Spleen (tissue), 7 donors: Measurements from ENCODE around the gene KCNQ1.

Source experiments
- POLR2A ChIP-seq, 3 donors: fragments of 450-650 bp; IDR thresholded peaks; one replicate each; pipeline ENCODE4 v1.5.1; 2017; ENCODE audit warnings: antibody characterized with exemption in 3 of 3, mild to moderate bottlenecking in 1 of 3
- POLR2AphosphoS5 ChIP-seq, 3 donors: sonication (generic); formaldehyde crosslinking; IDR thresholded peaks; one replicate each; pipeline ENCODE4 v1.5.1; 2017; ENCODE audit warnings: antibody characterized with exemption in 3 of 3
- TF ChIP-seq, protein P1 (sequence below), 11 experiments: fragments of 200-600 bp in 7 of 11; fragments of 450-650 bp in 4 of 11; sonication (generic) in 4 of 11; IDR thresholded peaks in 8 of 11; conservative IDR thresholded peaks in 3 of 11; 1 replicate in 7 of 11; 2 replicates in 4 of 11; pipeline versions ENCODE4 v1.4.0 to v1.8.0; 2016 to 2021; ENCODE audit warnings: antibody characterized with exemption in 11 of 11, inconsistent platforms in 4 of 11, mild to moderate bottlenecking in 1 of 11
- donor health status: DM: no; HTN: no; CAD: no; lungs with moderate emphysema.
- donor health status: DM: no; HTN: no; CAD: no.
- donor health status: DM: no; HTN: no; CAD: no.

DNA sequence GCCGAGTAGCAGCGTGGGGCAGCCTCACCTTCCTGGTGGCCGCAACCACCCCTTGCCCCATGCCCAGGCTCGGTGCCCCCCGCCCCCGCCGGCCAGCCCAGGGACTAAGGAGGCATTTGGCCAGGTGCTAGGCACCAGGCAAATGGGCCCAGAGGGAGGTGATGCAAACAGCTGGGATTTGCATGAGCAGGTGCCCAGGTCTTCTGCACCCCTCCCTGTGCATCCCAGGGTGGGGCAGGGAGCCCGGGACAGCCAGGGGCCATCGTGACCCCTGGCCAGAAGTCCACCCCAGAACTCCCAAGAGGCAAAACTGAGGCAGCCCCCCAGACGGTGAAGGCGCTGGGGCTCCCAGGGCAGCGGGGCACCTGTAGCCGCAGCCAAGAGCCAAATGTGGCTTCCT is 18.6 kb upstream of the KCNQ1 start:
- TF ChIP-seq, protein P1, sequence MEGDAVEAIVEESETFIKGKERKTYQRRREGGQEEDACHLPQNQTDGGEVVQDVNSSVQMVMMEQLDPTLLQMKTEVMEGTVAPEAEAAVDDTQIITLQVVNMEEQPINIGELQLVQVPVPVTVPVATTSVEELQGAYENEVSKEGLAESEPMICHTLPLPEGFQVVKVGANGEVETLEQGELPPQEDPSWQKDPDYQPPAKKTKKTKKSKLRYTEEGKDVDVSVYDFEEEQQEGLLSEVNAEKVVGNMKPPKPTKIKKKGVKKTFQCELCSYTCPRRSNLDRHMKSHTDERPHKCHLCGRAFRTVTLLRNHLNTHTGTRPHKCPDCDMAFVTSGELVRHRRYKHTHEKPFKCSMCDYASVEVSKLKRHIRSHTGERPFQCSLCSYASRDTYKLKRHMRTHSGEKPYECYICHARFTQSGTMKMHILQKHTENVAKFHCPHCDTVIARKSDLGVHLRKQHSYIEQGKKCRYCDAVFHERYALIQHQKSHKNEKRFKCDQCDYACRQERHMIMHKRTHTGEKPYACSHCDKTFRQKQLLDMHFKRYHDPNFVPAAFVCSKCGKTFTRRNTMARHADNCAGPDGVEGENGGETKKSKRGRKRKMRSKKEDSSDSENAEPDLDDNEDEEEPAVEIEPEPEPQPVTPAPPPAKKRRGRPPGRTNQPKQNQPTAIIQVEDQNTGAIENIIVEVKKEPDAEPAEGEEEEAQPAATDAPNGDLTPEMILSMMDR (IDR thresholded peaks at IDR 0.05 in 8 of 11, conservative IDR thresholded peaks at IDR 0.05 in 3 of 11) = no peak
- TF ChIP-seq POLR2A (IDR thresholded peaks at IDR 0.05) (no peak), POLR2AphosphoS5 (IDR thresholded peaks at IDR 0.05) (no peak)
